HG03558 (cell line): ENCODE data around the gene NAA10.
"Not testable (repeated sequence)": the region's sequence is repeated elsewhere in the genome, so short reads cannot be mapped to it uniquely, and the experiment has no call there.

Source experiments
- ATAC-seq: cut with Tn5 transposase; IDR thresholded peaks from one replicate; pipeline ENCODE4 v1.9.1; 2021; ENCODE audit warnings: moderate number of reproducible peaks; ENCODE audit not compliant: unreplicated experiment; ENCODE audit errors: extremely low read depth

Gene NAA10

DNA sequence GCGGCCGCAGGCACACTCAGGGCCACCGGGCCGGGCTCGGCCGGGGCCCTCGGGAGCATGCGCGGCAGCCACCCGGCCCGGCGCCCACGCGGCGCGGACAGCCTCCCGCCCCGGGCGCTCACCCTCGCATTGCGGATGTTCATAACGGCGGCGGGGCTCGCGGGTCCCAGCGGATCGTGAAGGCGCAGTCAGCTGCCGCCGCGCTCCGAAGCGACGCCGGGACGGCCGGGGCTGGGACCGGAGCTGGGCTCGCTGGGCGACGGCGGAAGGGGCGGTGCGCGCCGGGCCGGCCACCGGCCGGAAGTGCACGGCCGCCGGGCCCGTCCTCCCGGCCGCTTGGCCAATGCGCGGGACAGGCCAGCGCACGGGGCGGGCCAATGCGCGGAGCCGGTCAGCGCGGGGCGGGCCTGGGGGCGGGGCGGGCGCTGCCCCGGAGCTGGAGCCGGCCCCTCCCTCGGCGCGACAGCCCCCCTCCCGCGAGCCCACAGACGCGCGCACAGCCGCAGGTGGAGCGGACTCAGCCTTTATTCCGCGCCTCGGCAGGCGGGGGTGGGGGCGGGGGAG is at the start of gene NAA10:
NAA10 (minus strand) TSS at position 276 of the 564 bp plus-strand sequence; CDS start at position 143, 133 bp downstream.
- no peak for ATAC-seq

DNA sequence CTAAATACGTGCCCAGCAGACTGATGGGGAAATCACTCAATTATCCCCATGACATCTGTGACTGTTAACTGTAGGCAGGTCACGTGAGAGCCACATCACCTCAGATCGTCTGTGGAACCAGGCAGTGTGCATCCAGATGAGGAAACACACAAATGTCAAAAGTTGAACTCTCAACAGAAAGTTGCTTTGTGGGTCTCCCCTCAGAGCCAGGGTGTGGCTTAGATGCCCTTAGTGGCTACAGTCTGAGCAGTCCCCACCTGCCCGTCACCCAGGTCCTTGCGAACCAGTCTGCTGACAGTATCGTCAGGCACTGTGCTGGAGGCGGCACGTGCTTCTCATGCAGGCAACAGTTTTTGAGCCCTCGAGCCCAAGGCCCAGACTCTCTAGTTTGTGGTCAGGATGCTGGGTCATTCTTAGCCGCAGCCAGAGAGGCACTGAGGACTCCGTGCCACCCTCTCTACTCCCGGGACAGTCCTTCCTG is 48.5 kb upstream of the NAA10 start:
- ATAC-seq = no peak

- ATAC-seq = no peak
Observed at GRCh38 chrX:153981771-153982533, 47.1 kb upstream of the NAA10 start.

DNA sequence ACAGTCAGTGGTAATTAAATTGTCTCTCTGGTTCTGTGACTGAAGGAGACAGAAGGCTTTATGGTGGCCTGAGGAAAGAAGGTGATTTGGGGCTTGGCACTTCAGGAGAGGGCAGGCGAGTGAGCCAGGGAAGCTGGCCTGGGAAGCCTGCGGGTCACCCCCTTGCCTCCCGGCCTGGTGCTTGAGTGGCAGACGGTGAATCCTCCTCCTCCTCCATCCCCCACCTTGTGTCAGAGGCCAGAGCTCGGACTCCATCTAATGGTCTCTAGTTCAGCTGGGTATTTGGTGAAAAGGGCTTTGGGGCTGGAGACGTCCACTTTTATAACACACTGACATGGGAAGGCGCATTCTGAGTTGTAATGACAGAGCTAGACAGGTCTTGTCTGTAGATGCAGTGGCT is 46.4 kb upstream of the NAA10 start:
- no peak for ATAC-seq

GRCh38 chrX:153980394-153980793 is 45.6 kb upstream of the NAA10 start:
- not testable (repeated sequence) for ATAC-seq

GRCh38 chrX:153974726-153975286 is 40.0 kb upstream of the NAA10 start:
- no peak for ATAC-seq

DNA sequence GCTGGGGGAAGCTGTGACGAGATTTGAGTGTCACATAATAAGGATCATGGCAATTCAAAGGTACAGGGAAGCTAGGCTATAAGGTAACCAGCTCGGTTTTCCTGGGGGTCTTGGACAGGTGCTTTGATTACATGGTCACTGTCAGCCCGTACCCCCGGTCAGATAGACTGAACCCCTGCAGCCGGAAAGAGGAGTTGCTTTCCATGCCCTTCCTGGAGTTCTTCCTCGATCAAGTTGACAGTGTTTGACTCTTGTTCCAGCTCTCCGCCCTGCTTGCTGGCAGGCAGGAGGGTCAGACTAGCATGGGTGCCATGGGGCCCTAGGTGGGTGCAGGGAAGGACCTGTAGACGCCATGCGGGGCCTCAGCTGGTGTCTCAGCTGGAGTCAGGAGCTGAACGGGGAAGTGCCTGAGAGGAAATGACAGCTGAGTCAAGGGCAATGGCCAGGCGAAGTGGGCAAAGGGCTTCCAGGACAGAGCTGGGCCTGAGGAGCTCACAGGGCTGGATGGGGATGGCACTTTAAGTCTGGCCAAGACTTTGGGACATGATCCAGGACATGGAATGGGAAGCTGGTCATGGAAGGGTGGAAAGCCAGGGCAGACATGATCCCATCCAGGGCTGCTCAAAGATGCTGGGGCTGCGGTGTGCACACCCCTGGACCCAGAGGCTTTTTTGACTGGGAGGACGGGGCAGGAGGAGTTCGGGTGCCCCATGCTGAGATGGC is 39.3 kb upstream of the NAA10 start:
- no peak for ATAC-seq

DNA sequence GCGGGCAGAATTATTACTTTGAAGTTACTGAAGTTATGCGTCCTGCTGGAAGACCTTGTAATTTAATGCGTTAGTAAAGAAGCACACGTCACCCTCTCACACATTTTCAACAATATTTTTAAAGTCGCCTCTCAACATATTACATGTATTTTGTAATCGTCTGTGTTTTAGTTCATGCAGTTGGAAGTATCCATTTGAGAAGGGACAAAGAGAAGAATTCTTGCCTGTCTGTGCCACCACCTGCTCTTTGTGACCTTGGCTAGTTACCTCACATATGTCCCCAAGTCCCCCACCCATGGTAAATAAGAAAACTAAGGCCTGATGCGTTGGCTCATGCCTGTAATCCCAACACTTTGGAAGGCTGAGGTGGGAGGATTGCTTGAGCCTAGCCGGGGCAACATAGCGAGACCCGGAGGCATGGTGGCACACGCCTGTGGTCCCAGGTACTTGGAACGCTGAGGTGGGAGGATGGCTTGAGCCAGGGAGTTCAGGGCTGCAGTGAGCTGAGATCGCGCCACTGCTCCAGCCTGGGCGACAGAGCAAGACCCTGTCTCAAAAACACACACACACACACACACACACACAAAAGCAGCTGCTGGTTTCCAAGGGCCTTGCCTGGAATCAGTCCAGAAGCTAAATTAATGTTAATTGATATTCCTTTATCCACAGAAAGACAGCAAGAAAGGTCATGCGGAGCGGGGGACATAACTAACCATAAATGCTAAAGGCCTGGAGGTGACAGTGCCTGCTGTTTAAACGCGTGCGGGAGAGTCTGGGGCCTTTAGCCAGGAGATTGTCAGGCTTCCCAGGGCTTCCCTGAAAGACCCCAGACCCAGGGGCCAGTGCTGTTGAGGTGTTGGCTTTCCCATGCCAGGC is 38.5 kb upstream of the NAA10 start:
- no peak for ATAC-seq

DNA sequence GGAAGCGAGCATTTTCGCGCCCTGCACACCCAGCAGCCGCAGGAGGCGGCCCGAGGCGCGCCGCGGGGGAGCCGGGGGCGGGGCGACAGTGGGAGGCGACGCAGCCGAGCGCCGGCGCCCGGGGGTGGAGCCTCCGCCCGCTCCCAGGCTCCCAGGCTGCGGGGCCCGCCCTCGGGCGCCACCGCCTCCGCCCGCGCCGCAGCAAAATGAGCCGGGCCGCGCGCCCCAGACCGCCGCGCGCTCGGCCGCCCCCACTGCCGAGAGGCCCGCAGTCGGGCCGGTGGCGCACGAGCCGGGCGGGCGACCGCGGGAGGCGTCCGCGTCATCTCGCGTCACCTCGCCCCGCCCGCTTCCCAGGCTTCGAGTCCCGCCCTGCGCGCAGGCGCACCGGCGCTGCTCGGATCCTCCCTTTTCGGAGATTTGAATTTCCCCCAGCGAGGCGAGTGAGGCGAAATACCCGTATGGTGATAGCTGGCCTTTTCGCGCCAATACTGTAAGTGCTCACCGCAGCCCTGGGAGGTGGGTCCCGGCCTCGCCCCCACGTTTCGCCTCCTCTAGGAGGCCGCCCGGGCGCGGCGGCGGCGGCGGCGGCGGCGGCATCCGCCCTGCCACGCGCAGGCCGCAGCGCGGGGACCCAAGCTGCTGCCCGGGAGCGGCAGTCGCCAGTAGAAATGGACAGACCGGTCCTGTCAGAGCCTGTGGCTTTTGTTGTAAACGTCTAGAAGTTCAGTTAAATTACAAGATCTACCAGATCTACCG is 37.7 kb upstream of the NAA10 start, which contains the start of gene TMEM187:
TMEM187 (plus strand) TSS at position 387 of the 759 bp plus-strand sequence. CDS start 9,309 bp downstream, outside the sequence.
- peak; percentile 34 for ATAC-seq

GRCh38 chrX:153971450-153972367 is 36.9 kb upstream of the NAA10 start, which contains the start of gene HCFC1:
HCFC1 (minus strand) TSS chrX:153971818; CDS start chrX:153970840, 978 bp downstream.
- ATAC-seq = peak; percentile 14

DNA sequence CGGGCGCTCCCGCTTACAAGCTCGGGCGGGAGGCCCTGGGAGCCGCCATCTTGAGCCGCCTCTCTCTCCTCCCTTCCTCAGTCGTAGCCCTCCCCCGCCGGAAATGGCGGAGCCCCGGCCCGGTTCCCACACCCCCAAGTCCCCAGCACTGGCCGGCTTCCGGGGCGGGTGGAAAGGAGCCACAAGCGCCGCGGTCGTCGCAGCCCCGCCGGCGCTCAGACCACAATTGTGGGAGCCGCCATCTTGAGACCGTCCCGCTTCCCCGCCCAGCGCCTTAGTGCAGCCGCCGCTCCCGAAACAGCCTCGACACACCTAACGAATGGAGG is 36.2 kb upstream of the NAA10 start:
- no peak for ATAC-seq

DNA sequence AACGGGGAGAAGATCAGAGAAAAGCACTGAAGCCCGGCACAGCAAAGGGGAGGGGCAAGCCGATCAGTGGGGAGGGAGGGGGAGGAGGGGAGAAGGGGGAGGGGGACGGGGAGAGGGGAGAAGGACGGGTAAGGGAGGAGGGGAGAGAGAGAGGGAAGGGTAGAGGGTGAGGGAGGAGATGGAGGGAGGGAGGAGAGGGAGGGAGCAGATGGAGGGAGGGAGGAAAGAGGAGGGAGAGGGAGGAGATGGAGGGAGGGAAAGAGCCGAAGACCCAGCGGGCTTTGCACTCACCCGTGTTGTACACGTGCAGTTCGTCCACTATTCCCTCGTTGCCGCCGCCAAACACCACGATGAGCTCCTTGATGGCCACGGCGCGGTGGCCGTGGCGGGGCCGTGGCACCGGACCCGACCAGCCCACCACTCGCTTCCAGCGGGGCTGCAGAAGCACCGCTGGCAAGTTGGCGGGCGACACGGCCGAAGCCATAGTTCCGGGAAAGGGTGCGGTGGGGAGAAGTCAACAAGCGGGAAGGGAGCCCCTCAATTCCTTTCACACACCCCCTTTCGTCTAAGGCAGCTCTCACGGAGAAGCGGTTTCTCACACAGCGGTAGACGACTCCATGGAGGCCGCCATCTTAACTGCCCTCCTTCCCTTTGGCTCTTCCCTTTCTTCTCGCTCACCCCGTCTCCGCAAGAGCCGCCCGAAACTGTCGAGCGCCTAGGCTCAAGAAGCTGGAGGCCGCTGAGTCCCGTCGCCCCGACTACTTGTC is 35.7 kb upstream of the NAA10 start:
- ATAC-seq = no peak

GRCh38 chrX:153969904-153970356 is 35.1 kb upstream of the NAA10 start:
- ATAC-seq = no peak

GRCh38 chrX:153969125-153969903 is 34.5 kb upstream of the NAA10 start:
- no peak for ATAC-seq

DNA sequence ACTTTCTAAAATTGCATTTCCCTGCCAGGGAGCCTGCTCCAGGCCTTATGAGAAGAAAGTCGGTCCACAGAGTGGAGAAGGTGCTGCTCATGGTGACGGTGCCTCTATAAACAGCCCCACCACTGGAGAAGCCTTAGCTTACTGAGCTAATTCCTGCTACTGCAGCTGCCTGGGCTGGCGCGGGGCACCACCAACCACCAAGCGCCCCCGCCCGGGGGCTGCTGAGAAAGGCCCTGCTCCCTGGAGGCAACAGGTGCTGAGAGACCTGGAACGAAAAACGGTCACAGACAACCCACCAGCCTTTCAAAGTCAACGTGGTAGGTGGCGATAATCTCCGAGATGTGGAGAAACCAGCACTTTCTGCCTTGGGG is 33.9 kb upstream of the NAA10 start:
- ATAC-seq = no peak

DNA sequence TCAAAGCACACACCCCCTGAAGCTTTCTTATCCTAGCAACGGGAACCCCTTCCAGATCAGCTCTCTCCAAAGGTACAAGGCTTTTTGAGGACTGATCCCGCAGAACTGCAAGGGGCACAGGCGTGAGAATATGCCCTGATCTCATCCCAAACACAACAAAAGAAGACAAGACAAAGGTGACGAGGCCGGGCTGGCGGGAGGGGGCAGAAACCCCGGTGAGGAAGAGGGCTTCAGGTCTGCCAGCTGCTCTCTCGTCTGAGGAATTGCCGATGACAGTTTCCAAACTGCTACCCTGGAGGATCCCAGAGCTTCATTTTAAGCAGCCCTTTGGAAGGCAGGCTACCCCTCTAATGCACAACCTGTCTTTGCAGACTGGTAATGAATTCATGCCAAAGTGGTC is 33.4 kb upstream of the NAA10 start:
- ATAC-seq = no peak
